Smooth muscle cell (in vitro differentiated cells): Measurements from ENCODE around the gene TRIP10. TPM values are rescaled to one million over a fixed set of nuclear protein-coding genes. Genes with fewer than 3 reads are reported as not detected.

ENCODE experiments used
- DNase-seq: peaks from one replicate; lab custom pipeline; 2025; ENCODE audit not compliant: unreplicated experiment; lab: John Stamatoyannopoulos, UW
- H2AFZ ChIP-seq: fragments of 200-600 bp; sonication (generic); 2 replicates; pipeline ENCODE4 v1.6.0; 2016; ENCODE audit warnings: antibody characterized with exemption, low read depth, mild to moderate bottlenecking
- H3F3A ChIP-seq: fragments of 200-600 bp; sonication (generic); 2 replicates; pipeline ENCODE4 v1.6.0; 2017; ENCODE audit warnings: antibody characterized with exemption, low read depth
- H3K27ac ChIP-seq: fragments of 200-600 bp; sonication (generic); 2 replicates; pipeline ENCODE4 v1.5.1; 2016; ENCODE audit warnings: low read depth, mild to moderate bottlenecking
- H3K27me3 ChIP-seq: fragments of 200-600 bp; sonication (generic); 2 replicates; pipeline ENCODE4 v1.6.1; 2016; ENCODE audit warnings: low read depth, mild to moderate bottlenecking
- H3K36me3 ChIP-seq: fragments of 200-600 bp; sonication (generic); 2 replicates; pipeline ENCODE4 v1.5.1; 2016; ENCODE audit warnings: low read depth
- H3K4me1 ChIP-seq: fragments of 200-600 bp; sonication (generic); 2 replicates; pipeline ENCODE4 v1.5.1; 2016; ENCODE audit warnings: low read depth
- H3K4me2 ChIP-seq: fragments of 200-600 bp; sonication (generic); 2 replicates; pipeline ENCODE4 v1.6.0; 2016; ENCODE audit warnings: mild to moderate bottlenecking
- H3K4me3 ChIP-seq: fragments of 200-600 bp; sonication (generic); 2 replicates; pipeline ENCODE4 v1.5.1; 2016; ENCODE audit warnings: mild to moderate bottlenecking
- H3K79me2 ChIP-seq: fragments of 200-600 bp; sonication (generic); 2 replicates; pipeline ENCODE4 v1.6.0; 2016; ENCODE audit warnings: low read depth, mild to moderate bottlenecking
- H3K9ac ChIP-seq: fragments of 200-600 bp; sonication (generic); 2 replicates; pipeline ENCODE4 v1.6.0; 2016; ENCODE audit warnings: low read depth
- H3K9me3 ChIP-seq: fragments of 200-600 bp; sonication (generic); replicated peaks from 2 replicates; pipeline ENCODE4 v1.5.1; 2016; ENCODE audit warnings: low read depth
- H4K20me1 ChIP-seq: fragments of 200-600 bp; sonication (generic); 2 replicates; pipeline ENCODE4 v1.6.0; 2016; ENCODE audit warnings: low read depth
- WGBS: methylation state at CpG from one replicate; pipeline ENCODE4 v1.1.7; 2016; ENCODE audit warnings: low lambda C conversion rate; 5-methylcytosine and 5-hydroxymethylcytosine counted together
- microRNA-seq: library from miRNA; unstranded; fragments of <30 nt; microRNA quantifications from one replicate; pipeline ENCODE4, GENCODE V29; 2016; ENCODE audit warnings: borderline number of aligned reads
- polyA plus RNA-seq: library from polyadenylated mRNA; unstranded; fragments of >200 nt; fragmentation: Nextera tagmentation; extraction: Ambion mirVana; gene quantifications from 2 replicates; pipeline ENCODE4 v1.2.1, GENCODE V29; 2016
- total RNA-seq: library from RNA; depleted of rRNA; stranded (reverse); fragments of >200 nt; gene quantifications from 2 replicates; pipeline ENCODE4 v1.2.3, GENCODE V29; 2014
- TF ChIP-seq, protein P1 (sequence below): fragments of 200-600 bp; sonication (generic); IDR thresholded peaks from 2 replicates; pipeline ENCODE4 v1.5.1; 2017; ENCODE audit warnings: borderline replicate concordance, mild to moderate bottlenecking, antibody characterized with exemption; ENCODE audit not compliant: insufficient read depth, poor library complexity, severe bottlenecking

TRIP10 gene
- total and polyA plus RNA-seq, 2 experiments from 2014 or later: 55.0 to 67.8 TPM

DNA sequence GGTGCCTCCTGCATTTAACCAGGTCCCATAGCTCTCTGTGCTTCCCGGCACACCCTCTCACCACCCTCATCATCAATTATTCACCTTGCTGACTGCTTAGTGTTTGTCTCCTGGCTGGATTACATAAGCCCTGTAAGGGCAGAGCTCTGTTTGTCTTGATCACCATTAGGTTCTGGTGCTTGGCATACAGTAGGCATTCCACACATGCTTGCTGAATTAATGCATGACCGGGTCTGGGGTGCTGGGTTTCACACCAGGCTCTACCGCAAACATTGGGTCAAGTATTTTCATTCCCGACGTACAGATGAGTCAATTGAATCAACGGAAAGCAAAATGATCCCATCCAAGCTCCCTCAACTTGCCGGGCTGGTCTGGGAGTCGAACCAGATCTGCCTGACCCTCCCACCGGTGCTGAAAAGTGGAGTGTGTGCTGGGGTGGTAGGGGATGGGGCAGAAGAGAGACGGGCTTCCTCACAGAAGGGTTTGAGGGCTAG, 61.6 kb downstream of the TRIP10 start:
- H3K79me2 ChIP-seq: no peaks in the 10 kb centered on the region
- no peak for DNase-seq
- H3K4me3 ChIP-seq: peak overlapping the region; percentile 30
- no peaks in the 10 kb centered on the region for H3K27me3 ChIP-seq
- peak overlapping the region; percentile 65 for H3K4me2 ChIP-seq
- 50% methylated on average over 10 of the region's 10 CpGs for WGBS
- peak overlapping the region; percentile 90 for H2AFZ ChIP-seq
- no peaks in the 10 kb centered on the region for H3K36me3 ChIP-seq
- H3K4me1 ChIP-seq: no peaks in the 10 kb centered on the region
- TF ChIP-seq, protein P1, sequence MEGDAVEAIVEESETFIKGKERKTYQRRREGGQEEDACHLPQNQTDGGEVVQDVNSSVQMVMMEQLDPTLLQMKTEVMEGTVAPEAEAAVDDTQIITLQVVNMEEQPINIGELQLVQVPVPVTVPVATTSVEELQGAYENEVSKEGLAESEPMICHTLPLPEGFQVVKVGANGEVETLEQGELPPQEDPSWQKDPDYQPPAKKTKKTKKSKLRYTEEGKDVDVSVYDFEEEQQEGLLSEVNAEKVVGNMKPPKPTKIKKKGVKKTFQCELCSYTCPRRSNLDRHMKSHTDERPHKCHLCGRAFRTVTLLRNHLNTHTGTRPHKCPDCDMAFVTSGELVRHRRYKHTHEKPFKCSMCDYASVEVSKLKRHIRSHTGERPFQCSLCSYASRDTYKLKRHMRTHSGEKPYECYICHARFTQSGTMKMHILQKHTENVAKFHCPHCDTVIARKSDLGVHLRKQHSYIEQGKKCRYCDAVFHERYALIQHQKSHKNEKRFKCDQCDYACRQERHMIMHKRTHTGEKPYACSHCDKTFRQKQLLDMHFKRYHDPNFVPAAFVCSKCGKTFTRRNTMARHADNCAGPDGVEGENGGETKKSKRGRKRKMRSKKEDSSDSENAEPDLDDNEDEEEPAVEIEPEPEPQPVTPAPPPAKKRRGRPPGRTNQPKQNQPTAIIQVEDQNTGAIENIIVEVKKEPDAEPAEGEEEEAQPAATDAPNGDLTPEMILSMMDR: no peak
- no peak overlapping the region for H3K27ac ChIP-seq
- H3K9ac ChIP-seq: no peak overlapping the region
- no peaks in the 10 kb centered on the region for H3K9me3 ChIP-seq
- H3F3A ChIP-seq: no peaks in the 10 kb centered on the region
- H4K20me1 ChIP-seq: no peaks in the 10 kb centered on the region

Small RNA genes within 50 kb of the gene (microRNA-seq; reads per million reads assigned to microRNA genes)
- gene MIR6791: not detected

Other genes with a start within 250 kb of the TRIP10 start
- gene TUBB4A, start 237.4 kb upstream of the TRIP10 start, total RNA-seq: not detected in 2 replicates
- gene TUBB4A, start 237.4 kb upstream of the TRIP10 start, polyA plus RNA-seq: not detected in 2 replicates
- 1.3 and 3.4 TPM in 2 replicates for gene TNFSF9, start 208.7 kb upstream of the TRIP10 start, total RNA-seq
- 4.6 and 7.3 TPM in 2 replicates for gene TNFSF9, start 208.7 kb upstream of the TRIP10 start, polyA plus RNA-seq
- gene CD70, start 148.5 kb upstream of the TRIP10 start, total RNA-seq: 0.54 TPM in 1 of 2 replicates, not detected in the other
- gene CD70, start 148.5 kb upstream of the TRIP10 start, polyA plus RNA-seq: not detected in 2 replicates
- not detected in 2 replicates for gene TNFSF14, start 69.5 kb upstream of the TRIP10 start, total RNA-seq
- not detected in 2 replicates for gene TNFSF14, start 69.5 kb upstream of the TRIP10 start, polyA plus RNA-seq
- 10.0 and 25.1 TPM in 2 replicates for gene C3, start 19.0 kb upstream of the TRIP10 start, total RNA-seq
- gene C3, start 19.0 kb upstream of the TRIP10 start, polyA plus RNA-seq: 6.4 and 8.8 TPM in 2 replicates
- 34.4 and 51.3 TPM in 2 replicates for gene GPR108, start 2.1 kb upstream of the TRIP10 start, total RNA-seq
- 62.1 and 75.1 TPM in 2 replicates for gene GPR108, start 2.1 kb upstream of the TRIP10 start, polyA plus RNA-seq
- 6.5 and 9.3 TPM in 2 replicates for gene SH2D3A, start 27.8 kb downstream of the TRIP10 start, total RNA-seq
- 6.2 and 15.8 TPM in 2 replicates for gene SH2D3A, start 27.8 kb downstream of the TRIP10 start, polyA plus RNA-seq
- gene VAV1, start 33.0 kb downstream of the TRIP10 start, total RNA-seq: not detected in 2 replicates
- not detected in 2 replicates for gene VAV1, start 33.0 kb downstream of the TRIP10 start, polyA plus RNA-seq
- not detected in 2 replicates for gene ADGRE1, start 147.9 kb downstream of the TRIP10 start, total RNA-seq
- not detected in 2 replicates for gene ADGRE1, start 147.9 kb downstream of the TRIP10 start, polyA plus RNA-seq